Glutamatergic neuron (in vitro differentiated cells): ENCODE measurements around the gene ZBTB8OS. TPM values are rescaled to one million over a fixed set of nuclear protein-coding genes. Genes with fewer than 3 reads are reported as not detected.
A peak's percentile ranks its signal among the peaks of the same experiment; 100 is the strongest.

Experiments
- DNase-seq: peaks from one replicate; pipeline ENCODE4 v3.0.0; 2022
- H3K27ac Mint-ChIP-seq: one replicate; pipeline ENCODE4 v1.8.0; 2020; ENCODE audit warnings: mild to moderate bottlenecking, mixed read lengths, inconsistent platforms; ENCODE audit not compliant: unreplicated experiment
- H3K27me3 Mint-ChIP-seq: one replicate; pipeline ENCODE4 v1.8.0; 2020; ENCODE audit warnings: mild to moderate bottlenecking, moderate library complexity, mixed read lengths, inconsistent platforms; ENCODE audit not compliant: unreplicated experiment
- H3K36me3 Mint-ChIP-seq: one replicate; pipeline ENCODE4 v1.8.0; 2020; ENCODE audit warnings: mild to moderate bottlenecking, mixed read lengths, inconsistent platforms; ENCODE audit not compliant: unreplicated experiment
- H3K4me1 Mint-ChIP-seq: one replicate; pipeline ENCODE4 v1.8.0; 2020; ENCODE audit warnings: mild to moderate bottlenecking, low read depth, mixed read lengths, inconsistent platforms; ENCODE audit not compliant: unreplicated experiment
- H3K4me3 Mint-ChIP-seq: one replicate; pipeline ENCODE4 v1.8.0; 2020; ENCODE audit warnings: mild to moderate bottlenecking, mixed read lengths, inconsistent platforms; ENCODE audit not compliant: unreplicated experiment
- H3K9me3 Mint-ChIP-seq: one replicate; pipeline ENCODE4 v1.8.0; 2020; ENCODE audit warnings: mild to moderate bottlenecking, moderate library complexity, mixed read lengths, inconsistent platforms; ENCODE audit not compliant: unreplicated experiment
- CTCF ChIP-seq: fragments of 200-600 bp; sonication (generic); IDR thresholded peaks from one replicate; pipeline ENCODE4 v1.5.0; 2021; ENCODE audit not compliant: partially characterized antibody, unreplicated experiment
- total RNA-seq: library from RNA; stranded (reverse); fragmentation: NEBNext Ultra II Directional; extraction: Animal tissue kit (Norgen Biotek cat#: 25700); gene quantifications from one replicate; pipeline ENCODE4 v1.2.1, GENCODE V29; 2021; ENCODE audit not compliant: unreplicated experiment

Gene ZBTB8OS
- total RNA-seq, 1 donor from 2014 or later = 63.4 TPM

- no peak for TF ChIP-seq CTCF
- H3K36me3 Mint-ChIP-seq = no peaks in the 10 kb centered on the region
- no peaks in the 10 kb centered on the region for H3K9me3 Mint-ChIP-seq
Measured at GRCh38 chr1:32686387-32686786, 36.0 kb upstream of the ZBTB8OS start.

GRCh38 chr1:32685498-32685897, 35.1 kb upstream of the ZBTB8OS start:
- DNase-seq = no peak
- Mint-ChIP-seq H3K4me1 (no peaks in the 10 kb centered on the region), H3K27me3 (peaks cover 1% of the 10 kb centered on the region), H3K36me3 (no peaks in the 10 kb centered on the region), H3K9me3 (no peaks in the 10 kb centered on the region), H3K4me3 (no peak overlapping the region), H3K27ac (peak overlapping the region; percentile 5)
- TF ChIP-seq CTCF = no peak

More at GRCh38 chr1:32686387-32686786, 36.0 kb upstream of the ZBTB8OS start:
- H3K27ac Mint-ChIP-seq = no peak overlapping the region
- peaks cover 1% of the 10 kb centered on the region for H3K27me3 Mint-ChIP-seq
- H3K4me1 Mint-ChIP-seq = no peaks in the 10 kb centered on the region
- no peak for DNase-seq
- H3K4me3 Mint-ChIP-seq = no peak overlapping the region

GRCh38 chr1:32684167-32684811, 33.9 kb upstream of the ZBTB8OS start:
- Mint-ChIP-seq H3K36me3 (no peaks in the 10 kb centered on the region), H3K4me3 (no peak overlapping the region), H3K27me3 (peaks cover 1% of the 10 kb centered on the region), H3K9me3 (no peaks in the 10 kb centered on the region), H3K4me1 (no peaks in the 10 kb centered on the region), H3K27ac (no peak overlapping the region)
- DNase-seq = no peak
- no peak for TF ChIP-seq CTCF

- Mint-ChIP-seq H3K36me3 (no peaks in the 10 kb centered on the region), H3K27ac (no peak overlapping the region), H3K4me3 (no peak overlapping the region), H3K27me3 (peaks cover 1% of the 10 kb centered on the region), H3K9me3 (no peaks in the 10 kb centered on the region), H3K4me1 (no peaks in the 10 kb centered on the region)
- TF ChIP-seq CTCF = no peak
- DNase-seq = no peak
Measured at GRCh38 chr1:32683397-32683796, 33.0 kb upstream of the ZBTB8OS start.

- DNase-seq = no peak
- Mint-ChIP-seq H3K36me3 (no peaks in the 10 kb centered on the region), H3K4me3 (no peak overlapping the region), H3K9me3 (no peaks in the 10 kb centered on the region), H3K4me1 (no peaks in the 10 kb centered on the region), H3K27ac (peak overlapping the region; percentile 8), H3K27me3 (peaks cover 1% of the 10 kb centered on the region)
- no peak for TF ChIP-seq CTCF
Measured at GRCh38 chr1:32681999-32682398, 31.6 kb upstream of the ZBTB8OS start.
